OCI-LY3 (cell line): ENCODE measurements around the gene TRMT11.

Source experiments
- H2AFZ ChIP-seq: fragments of 200-600, 300-600 bp; shearing (Covaris generic); 2 replicates; pipeline ENCODE4 v1.6.0; 2014; ENCODE audit warnings: antibody characterized with exemption, low read depth, low read length
- H3K27ac ChIP-seq: fragments of 200-600, 300-600 bp; sonication (generic); 2 replicates; pipeline ENCODE4 v1.5.1; 2014; ENCODE audit warnings: mild to moderate bottlenecking, low read length, moderate library complexity, mixed read lengths
- H3K27me3 ChIP-seq: fragments of 200-600, 300-600 bp; sonication (generic); 2 replicates; pipeline ENCODE4 v1.6.1; 2014; ENCODE audit warnings: low read depth, low read length, mixed read lengths
- H3K36me3 ChIP-seq: fragments of 200-600, 300-600 bp; sonication (generic); replicated peaks from 2 replicates; pipeline ENCODE3; 2014; ENCODE audit warnings: low read depth, low read length, mixed read lengths
- H3K4me1 ChIP-seq: fragments of 300-600, 200-600 bp; sonication (generic); 2 replicates; pipeline ENCODE4 v1.6.1; 2014; ENCODE audit warnings: low read length, mixed read lengths
- H3K4me2 ChIP-seq: fragments of 200-600, 300-600 bp; sonication (generic); 2 replicates; pipeline ENCODE4 v1.6.1; 2014; ENCODE audit warnings: low read length, mixed read lengths
- H3K4me3 ChIP-seq: fragments of 300-600, 200-600 bp; sonication (generic); 2 replicates; pipeline ENCODE4 v1.5.1; 2014; ENCODE audit warnings: antibody characterized with exemption, mild to moderate bottlenecking, low read length, moderate library complexity
- H3K79me2 ChIP-seq: fragments of 300-600, 200-600 bp; shearing (Covaris generic); 2 replicates; pipeline ENCODE4 v1.6.1; 2014; ENCODE audit warnings: mild to moderate bottlenecking, low read length, mixed read lengths
- H3K9ac ChIP-seq: fragments of 300-600, 200-600 bp; shearing (Covaris generic); 2 replicates; pipeline ENCODE4 v1.6.0; 2014; ENCODE audit warnings: mild to moderate bottlenecking, low read length, moderate library complexity
- H3K9me3 ChIP-seq: fragments of 200-600, 300-600 bp; shearing (Covaris generic); 2 replicates; pipeline ENCODE4 v1.6.1; 2014; ENCODE audit warnings: low read length, mixed read lengths; ENCODE audit not compliant: insufficient read depth
- H4K20me1 ChIP-seq: fragments of 200-600, 300-600 bp; sonication (generic); 2 replicates; pipeline ENCODE4 v1.6.1; 2016; ENCODE audit warnings: low read length, mixed read lengths; ENCODE audit not compliant: insufficient read depth
- EZH2phosphoT487 ChIP-seq: fragments of 200-600 bp; shearing (Covaris generic); IDR thresholded peaks from 2 replicates; pipeline ENCODE4 v1.6.1; 2018; ENCODE audit warnings: antibody characterized with exemption, mixed run types, low read depth
- TF ChIP-seq, protein P1 (sequence below): fragments of 200-600, 300-600 bp; sonication (generic); IDR thresholded peaks from 2 replicates; pipeline ENCODE4 v1.5.1; 2014; ENCODE audit warnings: antibody characterized with exemption, low read length, low read depth

The TRMT11 gene

DNA sequence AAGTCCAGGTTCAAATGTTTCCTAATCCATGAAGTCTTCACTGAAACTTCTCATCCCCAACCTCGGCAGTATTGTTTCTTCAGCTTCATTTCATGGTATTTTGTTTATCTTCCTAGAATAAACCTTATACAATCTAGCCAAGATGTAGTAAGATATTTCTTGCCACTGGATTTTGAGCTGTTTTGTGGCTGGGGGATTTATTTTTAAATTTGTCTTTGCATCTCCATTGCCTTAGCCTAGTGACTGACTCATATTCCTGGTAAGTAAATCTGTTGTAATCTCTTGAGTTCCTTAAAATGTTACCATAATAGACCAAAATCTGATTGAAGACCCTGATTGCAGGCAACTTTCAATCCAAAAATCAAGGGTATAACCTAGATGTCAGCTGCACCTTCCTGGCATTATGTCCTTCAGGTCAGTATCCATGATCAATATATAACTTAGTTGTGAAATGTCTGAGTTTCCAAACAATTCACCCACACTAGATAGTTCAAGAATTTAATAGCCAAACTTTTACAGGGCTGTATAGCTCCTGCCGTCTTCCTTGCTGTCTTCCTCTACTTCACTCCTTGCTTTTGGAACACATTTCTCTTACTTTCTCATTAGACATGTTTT, 4.7 kb upstream of the TRMT11 start:
- no peaks in the 10 kb centered on the region for H3K36me3 ChIP-seq
- H3K4me3 ChIP-seq = no peak overlapping the region
- peaks cover 10% of the 10 kb centered on the region for H3K79me2 ChIP-seq
- no peak overlapping the region for H3K9ac ChIP-seq
- no peaks in the 10 kb centered on the region for H4K20me1 ChIP-seq
- H3K27ac ChIP-seq = no peak overlapping the region
- H3K4me2 ChIP-seq = no peak overlapping the region
- peaks cover 5% of the 10 kb centered on the region; the same call in 1 of the 2 replicates for H3K4me1 ChIP-seq
- H3K9me3 ChIP-seq = no peaks in the 10 kb centered on the region
- H3K27me3 ChIP-seq = no peaks in the 10 kb centered on the region
- no peak for TF ChIP-seq EZH2phosphoT487
- TF ChIP-seq, protein P1, sequence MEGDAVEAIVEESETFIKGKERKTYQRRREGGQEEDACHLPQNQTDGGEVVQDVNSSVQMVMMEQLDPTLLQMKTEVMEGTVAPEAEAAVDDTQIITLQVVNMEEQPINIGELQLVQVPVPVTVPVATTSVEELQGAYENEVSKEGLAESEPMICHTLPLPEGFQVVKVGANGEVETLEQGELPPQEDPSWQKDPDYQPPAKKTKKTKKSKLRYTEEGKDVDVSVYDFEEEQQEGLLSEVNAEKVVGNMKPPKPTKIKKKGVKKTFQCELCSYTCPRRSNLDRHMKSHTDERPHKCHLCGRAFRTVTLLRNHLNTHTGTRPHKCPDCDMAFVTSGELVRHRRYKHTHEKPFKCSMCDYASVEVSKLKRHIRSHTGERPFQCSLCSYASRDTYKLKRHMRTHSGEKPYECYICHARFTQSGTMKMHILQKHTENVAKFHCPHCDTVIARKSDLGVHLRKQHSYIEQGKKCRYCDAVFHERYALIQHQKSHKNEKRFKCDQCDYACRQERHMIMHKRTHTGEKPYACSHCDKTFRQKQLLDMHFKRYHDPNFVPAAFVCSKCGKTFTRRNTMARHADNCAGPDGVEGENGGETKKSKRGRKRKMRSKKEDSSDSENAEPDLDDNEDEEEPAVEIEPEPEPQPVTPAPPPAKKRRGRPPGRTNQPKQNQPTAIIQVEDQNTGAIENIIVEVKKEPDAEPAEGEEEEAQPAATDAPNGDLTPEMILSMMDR = no peak
- no peak overlapping the region for H2AFZ ChIP-seq

DNA sequence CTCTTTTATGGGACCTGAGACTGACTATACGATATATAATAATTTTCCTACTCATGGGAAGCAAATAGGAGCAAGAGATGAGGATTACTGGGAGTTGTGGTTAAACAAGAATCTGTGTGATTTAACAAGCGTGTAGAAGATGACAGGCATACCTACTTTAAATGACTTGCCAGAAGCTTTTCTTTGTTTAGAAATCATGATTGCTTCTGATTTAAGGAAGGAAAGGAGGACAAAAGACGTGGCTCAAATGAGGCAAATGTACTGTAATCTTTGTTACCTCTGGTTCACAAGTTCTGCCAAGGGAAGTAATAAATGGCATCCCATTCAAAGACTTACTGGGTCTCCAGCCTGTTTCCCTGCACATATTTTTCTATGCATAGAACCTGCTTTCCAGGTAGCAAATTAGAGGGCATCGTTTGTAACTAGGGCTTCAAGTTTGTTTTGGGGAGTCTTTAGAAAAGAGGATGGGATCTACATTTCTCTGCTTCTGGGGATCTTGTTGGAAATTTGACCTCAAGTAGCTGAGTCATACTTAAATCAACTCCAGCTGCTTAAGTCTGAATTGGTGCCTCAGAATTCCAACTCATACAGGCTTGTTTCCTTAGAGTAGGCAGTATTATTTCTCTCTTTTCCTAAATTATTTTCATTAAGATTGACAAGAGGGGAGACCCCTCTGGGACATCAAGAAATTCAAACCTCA, 2.9 kb upstream of the TRMT11 start:
- Histone ChIP-seq H3K9me3 (no peaks in the 10 kb centered on the region), H3K27ac (no peak overlapping the region), H3K4me2 (no peak overlapping the region), H3K79me2 (peaks cover 27% of the 10 kb centered on the region), H3K4me1 (peaks cover 19% of the 10 kb centered on the region), H3K4me3 (no peak overlapping the region), H2AFZ (no peak overlapping the region), H4K20me1 (no peaks in the 10 kb centered on the region), H3K9ac (no peak overlapping the region), H3K27me3 (no peaks in the 10 kb centered on the region), H3K36me3 (no peaks in the 10 kb centered on the region)
- TF ChIP-seq EZH2phosphoT487 = no peak
- TF ChIP-seq, protein P1 = no peak

DNA sequence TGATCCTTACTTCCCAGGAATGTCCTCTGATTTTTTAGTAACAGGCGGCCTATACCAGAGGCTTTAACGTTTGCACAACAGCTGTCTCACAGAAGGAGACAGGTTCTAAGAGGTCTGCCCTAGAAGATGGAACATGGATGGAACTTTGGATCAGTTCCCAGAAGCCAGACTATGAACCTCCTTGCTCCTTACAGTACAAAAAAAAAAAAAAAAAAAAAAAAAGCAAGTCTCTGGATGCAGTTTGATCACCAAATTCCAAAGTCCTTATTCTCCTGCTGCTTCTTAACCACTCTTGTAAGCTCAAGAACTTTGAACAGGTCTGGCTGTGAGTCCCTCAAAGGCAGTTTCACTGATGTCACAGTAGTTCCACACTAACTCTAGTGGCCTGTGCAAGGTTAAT, 2.0 kb upstream of the TRMT11 start:
- no peak overlapping the region for H3K9ac ChIP-seq
- H2AFZ ChIP-seq = no peak overlapping the region
- H3K27ac ChIP-seq = no peak overlapping the region
- no peak overlapping the region for H3K4me2 ChIP-seq
- TF ChIP-seq, protein P1 = no peak
- no peak for TF ChIP-seq EZH2phosphoT487
- H3K79me2 ChIP-seq = peaks cover 34% of the 10 kb centered on the region
- peaks cover 22% of the 10 kb centered on the region for H3K4me1 ChIP-seq
- H3K27me3 ChIP-seq = no peaks in the 10 kb centered on the region
- no peaks in the 10 kb centered on the region for H3K9me3 ChIP-seq
- H4K20me1 ChIP-seq = no peaks in the 10 kb centered on the region
- H3K4me3 ChIP-seq = no peak overlapping the region
- no peaks in the 10 kb centered on the region for H3K36me3 ChIP-seq

DNA sequence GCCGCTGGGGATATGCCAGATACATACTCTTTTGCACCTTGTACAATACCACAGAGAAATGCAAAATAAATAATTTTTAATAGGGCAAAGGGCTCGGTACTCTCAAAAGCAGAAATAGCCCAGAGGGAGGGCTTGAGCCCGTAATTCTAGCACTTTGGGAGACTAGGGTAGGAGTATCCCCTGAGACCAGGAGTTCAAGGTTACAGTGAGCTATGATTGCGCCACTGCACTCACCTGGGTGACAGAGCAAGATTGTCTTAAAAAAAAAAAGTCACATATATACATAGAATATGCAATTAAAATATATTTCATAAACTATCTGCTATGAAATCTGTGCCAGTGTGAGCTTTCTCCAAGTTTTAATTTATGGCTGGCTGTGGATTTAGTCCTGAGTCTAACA, 818 bp upstream of the TRMT11 start:
- Histone ChIP-seq H3K27me3 (no peaks in the 10 kb centered on the region), H2AFZ (peak overlapping the region; percentile 97; the same call in 1 of the 2 replicates), H3K36me3 (no peaks in the 10 kb centered on the region), H3K9ac (peak overlapping the region; percentile 97), H3K4me1 (peaks cover 22% of the 10 kb centered on the region), H3K79me2 (peaks cover 47% of the 10 kb centered on the region), H3K9me3 (no peaks in the 10 kb centered on the region), H3K27ac (no peak overlapping the region), H3K4me3 (peak overlapping the region; percentile 98), H4K20me1 (0 out of 2 replicates have a peak, but pooled peaks cover 2% of the 10 kb centered on the region), H3K4me2 (peak overlapping the region; percentile 86)
- TF ChIP-seq EZH2phosphoT487 = no peak
- TF ChIP-seq, protein P1 = no peak
